H1 (cell line): ENCODE data around the gene LY86. TPM values are rescaled to one million over a fixed set of nuclear protein-coding genes. Genes with fewer than 3 reads are reported as not detected.

Source experiments
- CTCF ChIA-PET: fragments of 300-600 bp; sonication (Branson Sonifier 250); formaldehyde crosslinking; loops from one replicate; lab custom pipeline; 2021; ENCODE audit not compliant: partially characterized antibody; lab: Charles Lee
- POLR2A ChIA-PET: fragments of 300-600 bp; sonication (Branson Sonifier 250); formaldehyde crosslinking; loops from one replicate; lab custom pipeline; 2021; ENCODE audit warnings: inconsistent platforms; ENCODE audit not compliant: partially characterized antibody; lab: Charles Lee
- DNase-seq, 2 experiments: peaks; one replicate each; pipeline versions ENCODE4 v3.0.0 to v3.0.0-alpha.2; 2010 to 2022; ENCODE audit warnings: low spot score in 2 of 2, low read depth in 1 of 2, mixed read lengths in 1 of 2
- FAIRE-seq: peaks from 2 replicates; lab custom pipeline; 2011; peaks lifted over from hg19 to GRCh38; lab: Jason Lieb, UNC
- H2AFZ ChIP-seq: 2 replicates; pipeline ENCODE4 v1.8.1; 2012; ENCODE audit warnings: low read length, inconsistent platforms
- H2AK5ac ChIP-seq: 2 replicates; pipeline ENCODE4 v1.6.1; 2013; ENCODE audit warnings: low read depth, low read length
- H2BK120ac ChIP-seq: replicated peaks from 2 replicates; pipeline ENCODE3; 2013; ENCODE audit warnings: low read depth, low read length, inconsistent platforms
- H2BK12ac ChIP-seq: 2 replicates; pipeline ENCODE4 v1.6.1; 2013; ENCODE audit warnings: low read depth, low read length
- H2BK15ac ChIP-seq: 2 replicates; pipeline ENCODE4 v1.6.1; 2013; ENCODE audit warnings: low read length
- H2BK20ac ChIP-seq: 2 replicates; pipeline ENCODE4 v1.6.1; 2013; ENCODE audit warnings: low read length
- H2BK5ac ChIP-seq: 2 replicates; pipeline ENCODE4 v1.6.1; 2013; ENCODE audit warnings: low read depth, low read length
- H3K14ac ChIP-seq: 2 replicates; pipeline ENCODE4 v1.6.1; 2013; ENCODE audit warnings: inconsistent platforms; ENCODE audit not compliant: insufficient read length
- H3K18ac ChIP-seq: 2 replicates; pipeline ENCODE4 v1.6.1; 2013; ENCODE audit warnings: low read length; ENCODE audit errors: extremely low read depth
- H3K23ac ChIP-seq: 2 replicates; pipeline ENCODE4 v1.6.1; 2013; ENCODE audit warnings: inconsistent platforms; ENCODE audit not compliant: insufficient read length
- H3K23me2 ChIP-seq: 2 replicates; pipeline ENCODE4 v1.6.1; 2013; ENCODE audit warnings: low read depth, low read length
- H3K27ac ChIP-seq: 2 replicates; pipeline ENCODE4 v1.6.1; 2011; ENCODE audit warnings: low read depth, low read length, inconsistent platforms
- H3K27me3 ChIP-seq, 4 experiments: replicated peaks in 1 of 4; 1 replicate in 1 of 4; 2 replicates in 3 of 4; pipeline versions ENCODE4 v1.6.1 to v1.8.1; 2011 to 2013; ENCODE audit warnings: low read length in 3 of 4, mild to moderate bottlenecking in 3 of 4, inconsistent platforms in 2 of 4, mixed read lengths in 2 of 4, moderate library complexity in 1 of 4; ENCODE audit not compliant: control insufficient read depth in 3 of 4, insufficient read depth in 3 of 4; ENCODE audit errors: extremely low read depth in 1 of 4
- H3K36me3 ChIP-seq, 4 experiments: 2 replicates each; pipeline versions ENCODE4 v1.6.1 to v1.8.1; 2011 to 2013; ENCODE audit warnings: mild to moderate bottlenecking in 4 of 4, low read length in 3 of 4, moderate library complexity in 2 of 4, control low read depth in 1 of 4, inconsistent platforms in 1 of 4; ENCODE audit not compliant: insufficient read depth in 4 of 4, control insufficient read depth in 2 of 4
- H3K4ac ChIP-seq: replicated peaks from 2 replicates; pipeline ENCODE3; 2013; ENCODE audit warnings: low read length, low read depth, mixed read lengths, inconsistent platforms; ENCODE audit not compliant: insufficient read length
- H3K4me1 ChIP-seq, 4 experiments: replicated peaks in 1 of 4; 1 replicate in 1 of 4; 2 replicates in 3 of 4; pipeline versions ENCODE4 v1.6.1 to v1.8.1; 2011 to 2013; ENCODE audit warnings: low read length in 3 of 4, inconsistent platforms in 2 of 4, mixed read lengths in 1 of 4; ENCODE audit not compliant: insufficient read depth in 4 of 4, control insufficient read depth in 3 of 4
- H3K4me2 ChIP-seq, 2 experiments: 2 replicates each; pipeline versions ENCODE4 v1.6.1 to v1.8.1; 2011 to 2013; ENCODE audit warnings: low read depth in 2 of 2, low read length in 2 of 2, control low read depth in 1 of 2, inconsistent platforms in 1 of 2, mild to moderate bottlenecking in 1 of 2; ENCODE audit not compliant: insufficient read depth in 1 of 2
- H3K4me3 ChIP-seq, 4 experiments: fragments of 200-600, 300-600 bp in 1 of 4; sonication (generic), shearing (Covaris generic), sonication (Bioruptor Twin) in 1 of 4; 2 replicates each; pipeline versions ENCODE4 v1.5.1 to v1.8.1; 2011 to 2016; ENCODE audit warnings: low read length in 4 of 4, low read depth in 3 of 4, control low read depth in 2 of 4, inconsistent platforms in 2 of 4, mild to moderate bottlenecking in 2 of 4, mixed read lengths in 1 of 4, moderate library complexity in 1 of 4; ENCODE audit not compliant: insufficient read depth in 2 of 4; ENCODE audit errors: extremely low read depth in 1 of 4
- H3K56ac ChIP-seq: replicated peaks from 2 replicates; pipeline ENCODE3; 2013; ENCODE audit warnings: low read depth, mild to moderate bottlenecking, mixed read lengths, low read length, inconsistent platforms; ENCODE audit not compliant: insufficient read length
- H3K79me1 ChIP-seq: 2 replicates; pipeline ENCODE4 v1.6.1; 2013; ENCODE audit warnings: low read depth, low read length, control low read depth
- H3K79me2 ChIP-seq, 2 experiments: 2 replicates each; pipeline versions ENCODE4 v1.6.1 to v1.8.1; 2012 to 2013; ENCODE audit warnings: low read length in 2 of 2, mild to moderate bottlenecking in 2 of 2, inconsistent platforms in 1 of 2; ENCODE audit not compliant: insufficient read depth in 2 of 2, control insufficient read depth in 1 of 2
- H3K9ac ChIP-seq, 4 experiments: replicated peaks in 1 of 4; 1 replicate in 1 of 4; 2 replicates in 3 of 4; pipeline versions ENCODE4 v1.6.1 to v1.8.1; 2011 to 2013; ENCODE audit warnings: low read depth in 3 of 4, low read length in 3 of 4, control low read depth in 2 of 4, mild to moderate bottlenecking in 2 of 4, moderate library complexity in 2 of 4, inconsistent platforms in 1 of 4; ENCODE audit errors: extremely low read depth in 1 of 4
- H3K9me3 ChIP-seq, 2 experiments: 2 replicates each; pipeline versions ENCODE4 v1.6.1 to v1.8.1; 2012 to 2013; ENCODE audit warnings: mild to moderate bottlenecking in 2 of 2, moderate library complexity in 2 of 2, control low read depth in 1 of 2, inconsistent platforms in 1 of 2, low read depth in 1 of 2, low read length in 1 of 2, mixed read lengths in 1 of 2; ENCODE audit not compliant: insufficient read depth in 2 of 2
- H4K20me1 ChIP-seq, 2 experiments: replicated peaks in 1 of 2; 2 replicates each; pipeline versions ENCODE3 to v1.8.1; 2011 to 2013; ENCODE audit warnings: inconsistent platforms in 2 of 2, low read length in 2 of 2, mild to moderate bottlenecking in 1 of 2; ENCODE audit not compliant: insufficient read depth in 2 of 2, control insufficient read depth in 1 of 2
- H4K5ac ChIP-seq: 2 replicates; pipeline ENCODE4 v1.6.1; 2013; ENCODE audit warnings: low read length, low read depth, mixed read lengths, inconsistent platforms; ENCODE audit not compliant: insufficient read length
- H4K8ac ChIP-seq: 2 replicates; pipeline ENCODE4 v1.8.0; 2013; ENCODE audit warnings: mild to moderate bottlenecking, moderate library complexity, low read length, inconsistent platforms; ENCODE audit not compliant: insufficient read depth; ENCODE audit errors: extremely low read depth
- H4K91ac ChIP-seq: replicated peaks from 2 replicates; pipeline ENCODE3; 2013; ENCODE audit warnings: low read length, mixed read lengths, inconsistent platforms; ENCODE audit not compliant: insufficient read length
- ASH2L ChIP-seq: fragments of 200-600, 300-600 bp; sonication (generic); IDR thresholded peaks from one replicate; pipeline ENCODE4 v1.7.1; 2017; ENCODE audit warnings: low read length
- ATF3 ChIP-seq: IDR thresholded peaks from 2 replicates; pipeline ENCODE4 v1.6.1; 2011; ENCODE audit warnings: low read depth, mild to moderate bottlenecking, low read length; ENCODE audit not compliant: insufficient read depth
- BACH1 ChIP-seq: IDR thresholded peaks from 2 replicates; pipeline ENCODE4 v1.6.1; 2012; ENCODE audit warnings: low read length, improper control_type of control experiment
- CREB1 ChIP-seq: IDR thresholded peaks from 2 replicates; pipeline ENCODE4 v1.6.1; 2012; ENCODE audit warnings: inconsistent platforms
- GABPA ChIP-seq: IDR thresholded peaks from 2 replicates; pipeline ENCODE4 v1.6.1; 2011; ENCODE audit warnings: mild to moderate bottlenecking, low read length, moderate library complexity, borderline replicate concordance; ENCODE audit not compliant: insufficient read depth
- HDAC6 ChIP-seq: IDR thresholded peaks from one replicate; pipeline ENCODE4 v1.7.1; 2012; ENCODE audit warnings: low read depth, mild to moderate bottlenecking, inconsistent platforms, low read length, moderate library complexity
- KDM4A ChIP-seq: IDR thresholded peaks from one replicate; pipeline ENCODE4 v1.7.1; 2012; ENCODE audit warnings: low read depth, mild to moderate bottlenecking, moderate library complexity, low read length, inconsistent platforms; ENCODE audit not compliant: severe bottlenecking
- RAD21 ChIP-seq, 2 experiments: IDR thresholded peaks in 1 of 2; conservative IDR thresholded peaks in 1 of 2; 2 replicates each; pipeline ENCODE4 v1.6.1; 2011; ENCODE audit warnings: low read depth in 2 of 2, low read length in 2 of 2, improper control_type of control experiment in 1 of 2, inconsistent platforms in 1 of 2, mild to moderate bottlenecking in 1 of 2, moderate library complexity in 1 of 2
- SUZ12 ChIP-seq: fragments of 200-600 bp; sonication (generic); IDR thresholded peaks from 2 replicates; pipeline ENCODE4 v1.6.1; 2012; ENCODE audit warnings: mild to moderate bottlenecking, inconsistent platforms, low read length, moderate library complexity, mixed read lengths
- WGBS, 2 experiments: shearing (Covaris generic) in 1 of 2; methylation state at CpG; one replicate each; pipeline versions ENCODE4 v1.1.6 to v1.1.7; 2013 to 2015; ENCODE audit warnings: low lambda C conversion rate in 2 of 2, mixed read lengths in 2 of 2, inconsistent platforms in 1 of 2, low coverage in 1 of 2, missing lambda C conversion rate in 1 of 2; ENCODE audit not compliant: insufficient replicate concordance in 2 of 2, insufficient coverage in 1 of 2, insufficient read length in 1 of 2; ENCODE audit errors: extremely low coverage in 1 of 2, missing lambda C conversion rate in 1 of 2; 5-methylcytosine and 5-hydroxymethylcytosine counted together
- polyA plus RNA-seq, 7 experiments: library from polyadenylated mRNA; depleted of rRNA in 3 of 7; stranded (reverse) in 5 of 7; unstranded in 2 of 7; fragments of >200 nt in 5 of 7; fragments of 200-250 nt in 2 of 7; gene quantifications; 1 replicate in 5 of 7; 2 replicates in 1 of 7; 4 replicates in 1 of 7; pipeline versions ENCODE4 v1.2.1 to v1.2.3, GENCODE V29; 2011 to 2013; ENCODE audit warnings: missing spikeins in 2 of 7, mixed read lengths in 2 of 7
- total RNA-seq: library from RNA; stranded (reverse); fragmentation: NEBNext Ultra II Directional; extraction: Animal tissue kit (Norgen Biotek cat#: 25700); gene quantifications from 2 replicates; pipeline ENCODE4 v1.2.1, GENCODE V29; 2021
- TF ChIP-seq, protein P1 (sequence below), 3 experiments: IDR thresholded peaks; 1 replicate in 2 of 3; 2 replicates in 1 of 3; pipeline versions ENCODE4 v1.5.1 to v1.6.1; 2011; ENCODE audit warnings: low read length in 3 of 3, mild to moderate bottlenecking in 3 of 3, inconsistent platforms in 2 of 3, low read depth in 1 of 3, moderate library complexity in 1 of 3; ENCODE audit not compliant: insufficient read depth in 1 of 3; ENCODE audit errors: control extremely low read depth in 1 of 3

Gene LY86
- total and polyA plus RNA-seq, 2 of the 8 experiments (the other 6 are each of a cell fraction or from before 2014, with no cell fraction given) = not detected

- no peak overlapping the region for H3K14ac ChIP-seq
- H3K36me3 ChIP-seq = no peaks in the 10 kb centered on the region
- H3K4me1 ChIP-seq = no peaks in the 10 kb centered on the region
- no peak overlapping the region for H3K9ac ChIP-seq
- H3K23me2 ChIP-seq = no peaks in the 10 kb centered on the region
- H3K4me3 ChIP-seq = no peak overlapping the region
- H2BK20ac ChIP-seq = no peak overlapping the region
- H3K79me2 ChIP-seq = no peaks in the 10 kb centered on the region
- H3K56ac ChIP-seq = no peak overlapping the region
- CTCF ChIA-PET = interaction anchor here (0.7 kb wide), 1 partner anchor 15 kb away, joined by 3 read pairs; no protein-coding TSS in a partner anchor
- no peak overlapping the region for H4K91ac ChIP-seq
- no peak overlapping the region for H3K27ac ChIP-seq
- 83% methylated on average over 2 of the region's 2 CpGs; no CpG with 5 or more reads in 1 of the 2 experiments for WGBS, 2 experiments
- no peak overlapping the region for H2BK12ac ChIP-seq
- H3K4me2 ChIP-seq = no peak overlapping the region
- H2BK120ac ChIP-seq = no peak overlapping the region
- H3K9me3 ChIP-seq = peaks cover 0 to 3% of the 10 kb centered on the region in 2 experiments; a peak in 1 of 4 replicates
- no peaks in the 10 kb centered on the region for H3K27me3 ChIP-seq
- no peak overlapping the region for H2AK5ac ChIP-seq
- no peaks in the 10 kb centered on the region for H3K79me1 ChIP-seq
- no peaks in the 10 kb centered on the region for H4K20me1 ChIP-seq
- no peak overlapping the region for H3K23ac ChIP-seq
- H4K5ac ChIP-seq = no peak overlapping the region
- H3K4ac ChIP-seq = no peak overlapping the region
- POLR2A ChIA-PET = no interaction called here
- H2BK15ac ChIP-seq = no peak overlapping the region
- H2BK5ac ChIP-seq = no peak overlapping the region
- no peak overlapping the region for H3K18ac ChIP-seq
- no peak overlapping the region for H2AFZ ChIP-seq
- DNase-seq = no peak
- no peak for FAIRE-seq
- H4K8ac ChIP-seq = no peak overlapping the region
- TF ChIP-seq BACH1 (no peak), CREB1 (no peak), KDM4A (no peak), GABPA (no peak), SUZ12 (no peak), RAD21 (IDR thresholded peaks at IDR 0.05 in 1 of 2, conservative IDR thresholded peaks at IDR 0.05 in 1 of 2; ENCODE audit: low read depth in 2 of 2, low read length in 2 of 2) (no peak), ASH2L (no peak), ATF3 (no peak), HDAC6 (no peak)
- TF ChIP-seq, protein P1, sequence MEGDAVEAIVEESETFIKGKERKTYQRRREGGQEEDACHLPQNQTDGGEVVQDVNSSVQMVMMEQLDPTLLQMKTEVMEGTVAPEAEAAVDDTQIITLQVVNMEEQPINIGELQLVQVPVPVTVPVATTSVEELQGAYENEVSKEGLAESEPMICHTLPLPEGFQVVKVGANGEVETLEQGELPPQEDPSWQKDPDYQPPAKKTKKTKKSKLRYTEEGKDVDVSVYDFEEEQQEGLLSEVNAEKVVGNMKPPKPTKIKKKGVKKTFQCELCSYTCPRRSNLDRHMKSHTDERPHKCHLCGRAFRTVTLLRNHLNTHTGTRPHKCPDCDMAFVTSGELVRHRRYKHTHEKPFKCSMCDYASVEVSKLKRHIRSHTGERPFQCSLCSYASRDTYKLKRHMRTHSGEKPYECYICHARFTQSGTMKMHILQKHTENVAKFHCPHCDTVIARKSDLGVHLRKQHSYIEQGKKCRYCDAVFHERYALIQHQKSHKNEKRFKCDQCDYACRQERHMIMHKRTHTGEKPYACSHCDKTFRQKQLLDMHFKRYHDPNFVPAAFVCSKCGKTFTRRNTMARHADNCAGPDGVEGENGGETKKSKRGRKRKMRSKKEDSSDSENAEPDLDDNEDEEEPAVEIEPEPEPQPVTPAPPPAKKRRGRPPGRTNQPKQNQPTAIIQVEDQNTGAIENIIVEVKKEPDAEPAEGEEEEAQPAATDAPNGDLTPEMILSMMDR (IDR thresholded peaks at IDR 0.05; ENCODE audit: control extremely low read depth in 1 of 3, insufficient read depth in 1 of 3, low read depth in 1 of 3, low read length in 3 of 3) = no peak
Measured at GRCh38 chr6:6586167-6586566, 2.4 kb upstream of the LY86 start.
